ENCODE measurements around the gene EXOC8.

GRCh38 chr1:231317306-231318014, 20.2 kb downstream of the EXOC8 start:
- TF ChIP-seq CTCF (IDR thresholded peaks at IDR 0.05) = no peak
- no peak for TF ChIP-seq POLR2A (IDR thresholded peaks at IDR 0.05)

All from body of pancreas (tissue), 4 donors.